ENCODE data around the gene PDE4B.

DNA sequence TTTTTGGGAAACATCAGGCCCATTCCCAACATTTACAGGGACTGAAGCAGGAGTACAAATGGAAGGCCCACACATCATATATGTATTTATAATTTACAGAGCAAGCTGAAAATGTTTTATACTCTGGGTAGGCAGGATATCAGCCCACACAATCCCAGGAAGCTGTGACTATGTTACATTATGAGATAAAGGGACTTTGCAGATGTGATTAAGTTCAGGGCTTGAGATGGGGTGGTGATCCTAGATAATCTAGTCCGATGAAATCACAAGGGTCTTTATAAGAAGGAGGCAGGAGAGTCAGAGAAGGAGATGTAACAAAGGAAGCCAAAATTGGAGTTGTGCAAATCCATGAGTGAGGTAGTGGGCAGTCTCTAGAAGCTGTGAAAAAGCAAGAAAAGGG lies 160.5 kb downstream of the PDE4B start:
- no peak for TF ChIP-seq SMC3 (IDR thresholded peaks at IDR 0.05)
- TF ChIP-seq TP53 (CRISPR knock-in tag; IDR thresholded peaks at IDR 0.05) = no peak
- TF ChIP-seq, protein P1, sequence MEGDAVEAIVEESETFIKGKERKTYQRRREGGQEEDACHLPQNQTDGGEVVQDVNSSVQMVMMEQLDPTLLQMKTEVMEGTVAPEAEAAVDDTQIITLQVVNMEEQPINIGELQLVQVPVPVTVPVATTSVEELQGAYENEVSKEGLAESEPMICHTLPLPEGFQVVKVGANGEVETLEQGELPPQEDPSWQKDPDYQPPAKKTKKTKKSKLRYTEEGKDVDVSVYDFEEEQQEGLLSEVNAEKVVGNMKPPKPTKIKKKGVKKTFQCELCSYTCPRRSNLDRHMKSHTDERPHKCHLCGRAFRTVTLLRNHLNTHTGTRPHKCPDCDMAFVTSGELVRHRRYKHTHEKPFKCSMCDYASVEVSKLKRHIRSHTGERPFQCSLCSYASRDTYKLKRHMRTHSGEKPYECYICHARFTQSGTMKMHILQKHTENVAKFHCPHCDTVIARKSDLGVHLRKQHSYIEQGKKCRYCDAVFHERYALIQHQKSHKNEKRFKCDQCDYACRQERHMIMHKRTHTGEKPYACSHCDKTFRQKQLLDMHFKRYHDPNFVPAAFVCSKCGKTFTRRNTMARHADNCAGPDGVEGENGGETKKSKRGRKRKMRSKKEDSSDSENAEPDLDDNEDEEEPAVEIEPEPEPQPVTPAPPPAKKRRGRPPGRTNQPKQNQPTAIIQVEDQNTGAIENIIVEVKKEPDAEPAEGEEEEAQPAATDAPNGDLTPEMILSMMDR (IDR thresholded peaks at IDR 0.05) = no peak
- TF ChIP-seq EP300 (IDR thresholded peaks at IDR 0.05) = no peak
- TF ChIP-seq, protein P2, sequence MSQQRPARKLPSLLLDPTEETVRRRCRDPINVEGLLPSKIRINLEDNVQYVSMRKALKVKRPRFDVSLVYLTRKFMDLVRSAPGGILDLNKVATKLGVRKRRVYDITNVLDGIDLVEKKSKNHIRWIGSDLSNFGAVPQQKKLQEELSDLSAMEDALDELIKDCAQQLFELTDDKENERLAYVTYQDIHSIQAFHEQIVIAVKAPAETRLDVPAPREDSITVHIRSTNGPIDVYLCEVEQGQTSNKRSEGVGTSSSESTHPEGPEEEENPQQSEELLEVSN (IDR thresholded peaks at IDR 0.05; ENCODE audit: borderline replicate concordance, low read depth) = no peak
- TF ChIP-seq, protein P3, sequence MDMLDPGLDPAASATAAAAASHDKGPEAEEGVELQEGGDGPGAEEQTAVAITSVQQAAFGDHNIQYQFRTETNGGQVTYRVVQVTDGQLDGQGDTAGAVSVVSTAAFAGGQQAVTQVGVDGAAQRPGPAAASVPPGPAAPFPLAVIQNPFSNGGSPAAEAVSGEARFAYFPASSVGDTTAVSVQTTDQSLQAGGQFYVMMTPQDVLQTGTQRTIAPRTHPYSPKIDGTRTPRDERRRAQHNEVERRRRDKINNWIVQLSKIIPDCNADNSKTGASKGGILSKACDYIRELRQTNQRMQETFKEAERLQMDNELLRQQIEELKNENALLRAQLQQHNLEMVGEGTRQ (IDR thresholded peaks at IDR 0.05) = no peak
- TF ChIP-seq, protein P4, sequence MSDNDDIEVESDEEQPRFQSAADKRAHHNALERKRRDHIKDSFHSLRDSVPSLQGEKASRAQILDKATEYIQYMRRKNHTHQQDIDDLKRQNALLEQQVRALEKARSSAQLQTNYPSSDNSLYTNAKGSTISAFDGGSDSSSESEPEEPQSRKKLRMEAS (IDR thresholded peaks at IDR 0.05) = no peak
- TF ChIP-seq, protein P5, sequence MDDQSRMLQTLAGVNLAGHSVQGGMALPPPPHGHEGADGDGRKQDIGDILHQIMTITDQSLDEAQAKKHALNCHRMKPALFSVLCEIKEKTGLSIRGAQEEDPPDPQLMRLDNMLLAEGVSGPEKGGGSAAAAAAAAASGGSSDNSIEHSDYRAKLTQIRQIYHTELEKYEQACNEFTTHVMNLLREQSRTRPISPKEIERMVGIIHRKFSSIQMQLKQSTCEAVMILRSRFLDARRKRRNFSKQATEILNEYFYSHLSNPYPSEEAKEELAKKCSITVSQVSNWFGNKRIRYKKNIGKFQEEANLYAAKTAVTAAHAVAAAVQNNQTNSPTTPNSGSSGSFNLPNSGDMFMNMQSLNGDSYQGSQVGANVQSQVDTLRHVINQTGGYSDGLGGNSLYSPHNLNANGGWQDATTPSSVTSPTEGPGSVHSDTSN (IDR thresholded peaks at IDR 0.05) = no peak
- no peak for TF ChIP-seq ZFP36 (IDR thresholded peaks at IDR 0.05; ENCODE audit: borderline replicate concordance, partially characterized antibody)

Measured in A549 (cell line).